GM18861 (cell line): ENCODE data around the gene ZNF177.
"Not testable (repeated sequence)": the region's sequence is repeated elsewhere in the genome, so short reads cannot be mapped to it uniquely, and the experiment has no call there.

ENCODE experiments used
- ATAC-seq: cut with Tn5 transposase; IDR thresholded peaks from one replicate; pipeline ENCODE4 v1.9.1; 2021; ENCODE audit not compliant: unreplicated experiment

The ZNF177 gene

DNA sequence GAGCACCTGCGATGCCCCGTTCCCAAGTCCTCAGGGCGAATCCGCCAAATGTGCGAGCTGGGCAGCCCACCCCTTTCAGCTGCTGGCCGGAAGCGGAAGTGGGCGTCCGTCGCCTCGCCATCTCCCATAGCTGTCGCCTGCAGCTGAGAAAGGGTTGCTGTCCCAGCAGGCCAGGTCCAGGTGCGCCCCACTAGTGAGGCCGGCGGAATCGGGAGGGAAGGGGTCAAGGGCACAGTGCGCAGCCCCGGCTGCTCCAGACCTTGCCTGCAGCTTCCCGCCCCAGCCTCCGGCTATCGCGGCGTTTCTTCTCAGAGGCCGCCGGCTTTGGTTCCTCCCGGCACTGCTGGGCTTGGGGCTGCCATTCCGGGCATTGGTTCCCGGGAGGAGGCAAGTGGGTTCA lies at the start of gene ZNF177:
TSS of gene ZNF177 (plus strand) at position 109 of the 400 bp plus-strand sequence. CDS start 15,299 bp downstream, outside the sequence.
- ATAC-seq: no peak

DNA sequence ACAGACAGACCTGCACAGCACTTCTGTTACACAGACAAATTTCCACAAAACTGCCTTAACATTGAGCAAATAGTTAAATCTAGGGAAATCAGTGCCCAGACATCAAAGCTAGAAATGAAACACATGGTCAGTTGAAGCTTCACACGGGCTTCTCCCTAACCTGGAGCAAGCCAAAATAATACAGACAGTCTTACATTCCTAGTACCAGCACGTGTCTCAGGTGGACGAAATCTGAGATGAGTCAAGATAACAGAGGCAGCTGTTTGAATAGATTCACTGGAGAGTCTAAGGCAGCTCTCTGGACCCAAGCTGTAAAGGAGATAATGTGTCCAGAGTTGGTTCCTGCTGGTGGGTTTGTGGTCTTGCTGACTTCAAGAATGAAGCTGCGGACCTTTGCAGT lies 49.1 kb upstream of the ZNF177 start:
- no peak for ATAC-seq

GRCh38 chr19:9321338-9321737 lies 41.5 kb upstream of the ZNF177 start:
- no peak for ATAC-seq

GRCh38 chr19:9321756-9322155 lies 41.1 kb upstream of the ZNF177 start:
- ATAC-seq: not testable (repeated sequence)

GRCh38 chr19:9322201-9322600 lies 40.6 kb upstream of the ZNF177 start:
- not testable (repeated sequence) for ATAC-seq

DNA sequence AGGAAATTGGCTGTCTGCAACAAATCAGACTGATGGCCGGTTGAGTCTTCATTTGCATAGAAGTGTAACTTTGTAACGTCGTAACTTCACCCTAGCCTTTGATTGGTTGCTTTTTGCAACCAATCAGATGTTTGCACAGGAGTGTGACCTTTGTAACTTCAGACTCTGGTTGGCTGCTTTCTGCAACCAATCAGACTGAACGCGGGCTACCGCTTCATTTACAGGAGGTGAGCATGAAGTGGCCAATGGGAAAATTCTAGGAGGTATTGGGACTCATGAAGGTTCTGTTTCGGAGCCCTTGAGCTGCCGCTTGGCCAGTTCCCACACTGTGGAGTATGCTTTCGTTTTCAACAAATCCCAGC lies 39.3 kb upstream of the ZNF177 start:
- ATAC-seq: peak; percentile 28

- ATAC-seq: peak; percentile 86
Observed at GRCh38 chr19:9323919-9324583, 38.8 kb upstream of the ZNF177 start, which contains the start of gene ZNF559. ZNF559 (plus strand) TSS chr19:9324179; CDS start chr19:9338550, 14,371 bp downstream.

DNA sequence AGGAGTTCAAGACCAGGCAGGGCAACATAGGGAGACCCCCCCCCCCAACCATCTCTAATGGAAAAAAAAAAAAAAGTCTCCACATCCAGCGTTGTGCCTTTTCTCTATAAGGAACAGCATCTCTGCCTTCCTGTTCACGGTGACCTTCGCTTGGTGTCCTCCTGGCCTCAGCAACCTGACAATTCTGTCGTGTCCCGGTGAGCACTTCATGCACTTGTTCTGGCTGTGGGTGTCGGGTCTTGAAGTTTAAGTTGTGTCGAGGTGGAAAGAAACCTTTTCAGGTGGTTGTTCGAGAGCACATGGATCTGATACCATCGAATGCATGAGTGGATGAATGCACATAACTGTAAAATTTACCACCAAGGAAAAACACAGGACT lies 38.2 kb upstream of the ZNF177 start:
- no peak for ATAC-seq

- ATAC-seq: no peak
Observed at GRCh38 chr19:9329999-9330398, 32.8 kb upstream of the ZNF177 start.

DNA sequence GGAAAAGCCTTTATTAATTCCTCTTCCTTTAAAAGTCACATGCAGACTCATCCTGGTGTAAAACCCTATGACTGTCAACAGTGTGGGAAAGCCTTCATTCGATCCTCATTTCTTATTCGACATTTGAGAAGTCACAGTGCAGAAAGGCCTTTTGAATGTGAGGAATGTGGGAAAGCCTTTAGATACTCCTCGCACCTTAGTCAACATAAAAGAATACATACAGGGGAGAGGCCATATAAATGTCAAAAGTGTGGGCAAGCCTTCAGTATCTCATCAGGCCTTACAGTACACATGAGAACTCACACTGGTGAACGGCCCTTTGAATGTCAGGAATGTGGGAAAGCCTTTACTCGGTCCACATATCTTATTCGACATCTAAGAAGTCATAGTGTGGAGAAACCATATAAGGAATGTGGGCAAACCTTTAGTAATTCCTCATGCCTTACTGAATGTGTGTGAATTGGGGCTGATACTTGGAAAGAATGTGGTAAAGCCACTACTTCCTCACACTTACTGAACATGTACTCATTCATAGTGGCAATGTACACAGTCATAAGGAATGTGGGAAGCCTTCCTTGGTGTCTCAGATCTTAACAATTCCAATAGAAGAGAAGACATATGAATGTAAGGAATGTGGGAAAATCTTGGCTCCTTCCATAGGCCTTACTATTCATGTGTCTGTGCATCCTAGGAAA lies 20.1 kb upstream of the ZNF177 start:
- ATAC-seq: no peak

DNA sequence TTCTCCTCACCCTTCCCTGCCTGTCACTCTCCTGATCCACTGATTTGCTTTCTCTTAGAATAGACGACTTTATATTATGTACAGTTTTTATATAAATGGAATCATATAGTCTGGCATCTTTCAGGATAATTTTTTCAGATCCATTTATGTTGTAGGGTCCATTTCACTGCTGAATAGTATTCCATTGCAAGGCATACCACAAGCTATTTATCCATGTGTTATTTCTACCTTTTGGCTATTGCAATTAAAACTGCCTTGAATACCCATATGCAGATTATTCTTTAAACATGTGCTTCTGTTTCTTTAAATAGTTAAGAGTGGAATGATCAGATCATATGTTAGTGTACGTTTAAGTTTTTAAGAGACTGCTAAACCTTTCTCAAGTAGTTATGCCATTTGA lies 17.8 kb upstream of the ZNF177 start:
- ATAC-seq: no peak

DNA sequence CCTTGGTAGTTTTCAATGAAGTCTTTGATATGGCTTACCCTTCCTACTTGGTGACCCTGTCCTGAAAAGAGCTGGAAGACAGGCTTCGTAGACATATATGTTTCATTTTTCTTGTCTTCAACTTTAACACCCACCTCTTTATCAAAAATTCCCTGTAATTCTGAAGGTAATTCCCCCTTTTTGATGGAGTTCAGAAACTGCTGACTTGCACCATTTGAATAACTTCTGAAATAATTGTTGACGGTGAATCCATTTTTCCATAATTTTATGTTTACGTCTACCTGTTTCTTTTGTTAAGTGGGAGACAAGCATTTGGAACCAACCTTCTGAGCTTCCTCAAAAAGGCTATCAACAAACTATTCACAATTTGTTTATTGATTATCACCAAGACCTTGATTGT lies 14.6 kb upstream of the ZNF177 start:
- no peak for ATAC-seq

DNA sequence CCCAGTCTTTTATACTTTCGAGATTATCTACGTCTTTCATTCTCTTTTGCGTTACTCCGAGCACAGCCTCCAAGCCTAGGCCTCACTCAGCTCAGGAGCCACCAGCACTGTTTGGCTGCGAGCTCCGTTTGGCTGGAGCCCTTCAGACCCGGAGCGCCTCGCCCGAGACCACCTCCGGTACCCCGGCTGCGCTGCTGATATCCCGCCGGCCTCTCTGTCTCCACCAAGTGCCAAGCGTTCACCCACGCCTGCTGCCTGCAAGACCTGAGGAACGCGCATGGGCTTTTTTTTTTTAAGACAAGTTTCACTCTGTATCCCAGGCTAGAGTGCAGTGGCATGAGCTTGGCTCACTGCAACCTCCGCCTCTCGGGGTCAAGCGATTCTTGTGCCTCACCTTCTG lies 14.1 kb upstream of the ZNF177 start:
- ATAC-seq: no peak

DNA sequence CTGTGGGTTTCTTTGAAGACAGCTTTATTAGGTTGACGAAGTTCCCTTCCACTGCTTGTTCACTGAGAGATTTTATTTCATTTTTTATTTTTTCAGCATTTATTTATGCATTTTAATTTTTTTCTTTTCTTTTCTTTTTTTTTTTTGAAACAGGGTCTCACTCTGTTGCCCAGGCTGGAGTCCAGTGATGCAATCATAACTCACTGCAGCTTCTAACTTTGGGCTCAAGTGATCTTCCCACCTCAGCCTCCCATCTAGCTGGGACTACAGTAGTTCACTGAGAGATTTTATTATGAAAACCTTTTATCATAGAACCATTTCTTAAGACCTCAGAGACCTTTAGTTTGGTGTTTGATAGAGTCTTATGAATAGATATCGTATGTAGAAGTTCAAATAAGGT lies 10.3 kb upstream of the ZNF177 start:
- no peak for ATAC-seq

DNA sequence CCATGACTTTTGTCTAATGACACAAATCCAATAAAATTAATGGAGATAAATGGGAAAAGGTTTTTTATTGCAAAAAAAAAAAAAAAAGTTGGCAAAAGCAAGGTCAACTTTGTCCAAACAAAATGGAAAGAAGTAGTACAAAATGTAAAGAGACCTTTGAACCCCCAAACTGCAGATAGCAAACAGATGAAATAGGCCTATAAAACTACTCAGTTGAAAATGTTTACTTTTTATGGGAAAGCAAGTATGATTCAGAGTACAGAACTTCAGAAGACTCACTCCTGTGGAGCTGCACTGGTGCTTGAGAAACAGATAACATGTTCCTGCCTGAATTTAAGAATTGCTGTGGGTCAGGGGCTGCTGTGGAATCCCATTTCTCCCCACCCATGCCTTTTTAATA lies 9.8 kb upstream of the ZNF177 start:
- no peak for ATAC-seq

GRCh38 chr19:9354651-9355050 lies 8.2 kb upstream of the ZNF177 start:
- no peak for ATAC-seq

DNA sequence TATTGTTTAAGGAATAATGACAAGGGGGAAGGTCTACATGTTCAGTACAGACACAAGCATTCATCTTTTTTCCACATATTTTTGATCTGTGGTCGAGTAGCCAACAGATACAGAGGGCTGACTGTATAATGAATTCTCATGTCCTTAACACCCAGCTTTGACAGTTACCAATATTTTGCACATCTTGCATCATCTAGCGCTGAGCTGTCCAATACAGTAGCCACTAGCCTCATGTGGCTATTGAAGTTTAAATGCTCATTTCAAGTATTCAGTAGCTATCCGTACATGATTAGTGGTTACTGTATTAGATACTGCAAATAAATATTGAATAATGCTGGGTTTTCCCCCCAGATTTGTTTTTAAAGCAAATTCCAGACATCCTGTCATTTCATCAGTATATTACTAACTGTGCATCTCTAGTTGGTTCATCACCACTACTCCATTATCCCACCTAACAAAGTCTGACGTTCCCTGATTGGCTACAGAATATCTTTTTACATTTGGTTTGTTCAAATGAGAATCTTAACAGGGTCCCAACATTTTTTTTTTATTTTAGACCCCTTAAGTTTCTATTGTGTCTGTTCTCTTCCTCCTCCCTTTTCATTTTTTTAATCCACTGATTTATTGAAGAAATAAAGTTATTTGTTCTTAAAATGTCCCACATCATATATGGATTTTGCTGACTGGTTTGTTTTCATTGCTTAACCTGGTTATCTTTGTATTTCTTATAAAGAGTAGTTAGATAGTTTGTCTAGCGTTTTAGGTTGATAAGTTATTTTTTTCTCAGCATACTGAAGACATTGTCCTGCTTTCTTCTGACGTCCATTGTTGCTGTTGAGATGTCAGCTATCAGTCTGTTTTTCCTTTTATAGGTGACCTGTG lies 8.2 kb downstream of the ZNF177 start:
- no peak for ATAC-seq

- no peak for ATAC-seq
Observed at GRCh38 chr19:9381361-9381785, 18.6 kb downstream of the ZNF177 start.

DNA sequence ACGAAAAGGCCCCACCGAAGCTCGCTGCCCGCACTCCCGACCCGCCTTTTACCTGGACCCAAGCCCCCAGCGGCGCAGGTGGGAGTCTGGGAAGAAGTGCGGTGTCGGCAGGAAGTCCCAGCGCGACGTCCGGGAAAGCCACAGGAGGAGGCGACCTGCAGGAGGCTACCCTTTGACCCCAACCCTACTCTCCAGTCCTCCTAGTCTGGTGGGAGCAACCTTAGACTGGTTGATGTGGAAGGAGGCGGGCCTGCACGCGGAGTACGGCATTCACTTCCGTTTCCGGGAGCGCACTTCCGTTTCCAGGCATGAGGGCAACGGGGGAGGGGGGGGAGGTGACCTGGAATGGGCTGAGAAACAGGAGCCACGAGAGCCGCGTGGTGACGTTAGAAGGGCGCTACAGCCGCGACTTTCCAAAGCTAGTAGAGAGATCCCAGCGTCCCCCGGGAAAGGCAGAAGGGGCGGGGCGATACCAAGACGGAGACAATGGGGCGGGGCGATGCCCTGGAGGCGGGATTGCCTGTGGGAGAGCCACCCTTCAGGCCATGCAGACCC lies 44.1 kb downstream of the ZNF177 start:
- no peak for ATAC-seq

DNA sequence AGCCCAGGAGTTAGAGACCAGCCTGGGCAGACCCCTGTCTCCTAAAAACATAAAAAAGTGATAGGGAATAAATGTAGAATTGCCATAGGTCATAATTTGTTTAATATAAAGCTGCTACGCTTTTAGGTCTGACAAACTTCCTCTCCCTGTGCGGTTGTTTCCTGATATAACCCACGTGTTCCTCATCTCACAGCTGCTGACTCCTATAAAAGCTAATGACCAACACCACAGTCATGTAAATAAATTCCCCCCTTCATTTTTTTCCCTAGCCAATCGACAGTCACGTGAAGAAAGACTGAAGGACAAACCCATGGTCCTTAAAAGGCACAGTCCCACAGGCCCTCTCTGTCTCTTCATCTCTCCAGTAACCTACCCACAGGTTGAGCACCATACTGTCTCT lies 45.0 kb downstream of the ZNF177 start:
- no peak for ATAC-seq

DNA sequence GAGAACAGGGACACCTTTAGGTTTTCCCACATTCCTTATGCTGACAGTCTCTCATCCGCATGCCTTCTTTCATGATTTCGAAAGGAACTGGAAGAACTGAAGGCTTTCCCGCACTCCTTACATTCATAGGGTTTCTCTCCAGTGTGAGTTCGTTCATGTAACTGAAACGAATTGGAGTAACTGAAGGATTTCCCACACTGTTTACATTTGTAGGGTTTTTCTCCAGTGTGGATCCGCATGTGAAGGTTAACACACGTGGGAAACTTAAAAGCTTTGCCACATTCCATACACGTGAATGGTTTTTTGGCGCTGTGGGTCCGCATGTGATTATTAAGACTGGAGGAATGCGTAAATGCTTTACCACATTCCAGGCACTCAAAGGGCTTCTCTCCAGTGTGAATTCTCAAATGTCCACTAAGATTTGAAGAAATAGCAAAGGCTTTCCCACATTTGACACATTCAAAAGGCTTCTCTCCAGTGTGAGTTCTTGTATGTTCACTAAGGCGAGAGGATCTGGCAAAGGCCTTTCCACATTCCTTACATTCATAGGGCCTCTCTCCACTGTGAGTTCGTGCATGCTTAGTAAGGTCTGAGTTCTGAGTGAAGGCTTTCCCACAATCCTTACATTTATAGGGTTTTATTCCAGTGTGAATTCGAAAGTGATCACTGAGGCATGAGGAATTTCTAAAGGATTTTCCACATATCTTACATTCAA lies 50.6 kb downstream of the ZNF177 start:
- ATAC-seq: no peak
